HEK293T (cell line): Measurements from ENCODE around the gene SYT13.

Source experiments
- BHLHE40 ChIP-seq: fragments of 450-650 bp; IDR thresholded peaks from 2 replicates; pipeline ENCODE4 v1.6.1; 2016; ENCODE audit warnings: mild to moderate bottlenecking, moderate library complexity, borderline replicate concordance
- ELF4 ChIP-seq: fragments of 450-650 bp; IDR thresholded peaks from 2 replicates; pipeline ENCODE4 v1.6.1; 2017; ENCODE audit warnings: antibody characterized with exemption
- FOXM1 ChIP-seq: fragments of 450-650 bp; IDR thresholded peaks from 2 replicates; pipeline ENCODE4 v1.6.1; 2017; ENCODE audit warnings: mild to moderate bottlenecking, borderline replicate concordance
- LEF1 ChIP-seq: fragments of 450-650 bp; IDR thresholded peaks from 2 replicates; pipeline ENCODE4 v1.6.1; 2017; ENCODE audit warnings: mild to moderate bottlenecking, borderline replicate concordance
- SP1 ChIP-seq: fragments of 450-650 bp; IDR thresholded peaks from 2 replicates; pipeline ENCODE4 v1.6.1; 2017

DNA sequence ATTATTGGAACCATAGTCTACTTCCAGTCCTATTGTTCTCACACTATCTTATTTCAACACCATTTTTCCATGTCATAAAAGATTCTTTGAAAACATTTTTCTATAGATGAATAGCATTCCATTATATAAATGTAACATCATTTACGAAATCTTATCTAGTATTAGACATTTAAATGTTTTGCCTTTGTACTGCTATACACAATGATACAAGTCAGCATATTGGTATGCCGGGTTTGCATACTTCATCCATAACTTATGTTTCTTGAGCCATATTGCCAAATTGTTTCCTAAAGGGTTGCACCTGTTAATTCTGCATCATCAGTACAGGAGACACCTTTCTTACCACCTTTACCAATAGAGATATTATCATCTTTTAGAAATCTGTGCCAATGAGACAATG lies 68.2 kb downstream of the SYT13 start:
- no peak for TF ChIP-seq BHLHE40
- no peak for TF ChIP-seq FOXM1
- no peak for TF ChIP-seq ELF4
- TF ChIP-seq LEF1, result no peak
- TF ChIP-seq SP1, result no peak
